Measurements from ENCODE around the gene XPO6.

The XPO6 gene

GRCh38 chr16:28093385-28093725 lies 118.4 kb downstream of the XPO6 start:
- TF ChIP-seq GATA3 (IDR thresholded peaks at IDR 0.05; ENCODE audit: low read depth, low read length) (no peak), GATA2 (IDR thresholded peaks at IDR 0.05; ENCODE audit: low read depth, low read length) (no peak)

DNA sequence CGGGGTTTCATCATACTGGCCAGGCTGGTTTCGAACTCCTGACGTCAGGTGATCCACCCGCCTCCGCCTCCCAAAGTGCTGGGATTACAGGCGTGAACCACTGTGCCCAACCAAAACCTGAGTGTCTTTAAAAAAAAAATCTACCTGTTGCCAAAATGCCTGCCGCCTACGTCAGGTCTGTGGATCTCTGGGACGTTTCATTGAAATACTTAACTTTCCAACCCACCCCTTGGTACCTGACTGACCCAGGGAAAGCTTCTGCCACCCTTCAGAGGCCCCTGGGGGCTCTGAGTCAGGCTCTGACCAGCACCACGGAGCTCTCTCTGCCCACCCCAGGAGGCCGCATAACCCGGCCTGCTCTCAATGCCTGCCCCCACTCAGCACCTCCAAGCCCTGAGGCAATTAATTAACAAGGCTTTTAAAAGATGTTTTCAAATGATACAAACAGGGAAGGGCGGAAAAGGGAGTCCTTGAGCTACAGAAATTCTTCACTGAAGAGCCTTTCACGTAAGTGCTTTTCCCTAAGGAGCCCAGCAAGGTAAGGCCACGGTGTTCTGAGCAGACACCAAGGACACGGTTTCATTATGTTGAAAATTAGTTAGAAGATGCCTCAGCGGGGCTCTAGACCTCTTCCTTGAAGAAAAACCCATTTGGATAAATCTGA lies 118.9 kb downstream of the XPO6 start:
- no peak for TF ChIP-seq GATA2 (IDR thresholded peaks at IDR 0.05; ENCODE audit: low read depth, low read length)
- no peak for TF ChIP-seq GATA3 (IDR thresholded peaks at IDR 0.05; ENCODE audit: low read depth, low read length)

- TF ChIP-seq GATA3 (IDR thresholded peaks at IDR 0.05; ENCODE audit: low read depth, low read length) (no peak), GATA2 (IDR thresholded peaks at IDR 0.05; ENCODE audit: low read depth, low read length) (no peak)
Measured at GRCh38 chr16:28091656-28092055, 120.1 kb downstream of the XPO6 start.

DNA sequence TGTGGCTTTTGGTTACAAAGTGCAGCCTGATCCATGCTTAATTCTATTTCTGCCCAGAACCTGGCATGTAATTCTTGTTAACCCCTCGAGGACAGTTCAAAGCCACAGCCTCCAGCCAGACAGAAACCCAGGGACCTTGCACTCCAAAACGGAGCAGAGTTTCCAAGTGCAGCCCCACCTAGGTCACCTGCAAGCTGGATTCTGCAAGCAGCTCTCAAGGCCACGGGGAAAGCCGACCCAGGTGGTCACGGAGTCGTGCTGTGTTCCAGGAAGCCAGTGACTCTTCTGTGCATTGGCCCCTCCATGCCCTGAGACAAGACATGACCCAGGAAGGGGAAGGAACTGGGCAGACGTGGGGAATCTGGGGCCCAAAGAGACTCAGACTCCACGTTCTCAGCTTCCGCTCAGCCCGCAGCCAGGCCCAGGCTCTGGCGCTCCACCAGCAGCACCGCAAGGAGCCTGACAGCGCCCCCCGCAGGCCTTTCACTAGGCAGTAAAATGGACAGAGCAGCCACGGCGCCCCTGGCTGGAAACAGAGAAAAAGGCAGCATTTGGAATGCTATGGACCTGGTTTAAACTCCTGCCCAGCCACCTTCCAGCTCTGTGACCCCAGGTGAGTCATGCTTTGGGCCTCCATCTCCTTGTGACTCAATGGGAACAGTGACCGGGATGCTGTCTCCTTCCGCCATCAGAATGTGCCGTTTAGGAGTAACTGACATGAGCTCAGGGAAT lies 121.0 kb downstream of the XPO6 start:
- TF ChIP-seq GATA3 (IDR thresholded peaks at IDR 0.05; ENCODE audit: low read depth, low read length) = no peak
- TF ChIP-seq GATA2 (IDR thresholded peaks at IDR 0.05; ENCODE audit: low read depth, low read length) = no peak

- no peak for TF ChIP-seq GATA3 (IDR thresholded peaks at IDR 0.05; ENCODE audit: low read depth, low read length)
Measured at GRCh38 chr16:28089992-28090365, 121.8 kb downstream of the XPO6 start.

- no peak for TF ChIP-seq GATA2 (IDR thresholded peaks at IDR 0.05; ENCODE audit: low read depth, low read length)
- no peak for TF ChIP-seq GATA3 (IDR thresholded peaks at IDR 0.05; ENCODE audit: low read depth, low read length)
Measured at GRCh38 chr16:28089205-28089991, 122.4 kb downstream of the XPO6 start.

DNA sequence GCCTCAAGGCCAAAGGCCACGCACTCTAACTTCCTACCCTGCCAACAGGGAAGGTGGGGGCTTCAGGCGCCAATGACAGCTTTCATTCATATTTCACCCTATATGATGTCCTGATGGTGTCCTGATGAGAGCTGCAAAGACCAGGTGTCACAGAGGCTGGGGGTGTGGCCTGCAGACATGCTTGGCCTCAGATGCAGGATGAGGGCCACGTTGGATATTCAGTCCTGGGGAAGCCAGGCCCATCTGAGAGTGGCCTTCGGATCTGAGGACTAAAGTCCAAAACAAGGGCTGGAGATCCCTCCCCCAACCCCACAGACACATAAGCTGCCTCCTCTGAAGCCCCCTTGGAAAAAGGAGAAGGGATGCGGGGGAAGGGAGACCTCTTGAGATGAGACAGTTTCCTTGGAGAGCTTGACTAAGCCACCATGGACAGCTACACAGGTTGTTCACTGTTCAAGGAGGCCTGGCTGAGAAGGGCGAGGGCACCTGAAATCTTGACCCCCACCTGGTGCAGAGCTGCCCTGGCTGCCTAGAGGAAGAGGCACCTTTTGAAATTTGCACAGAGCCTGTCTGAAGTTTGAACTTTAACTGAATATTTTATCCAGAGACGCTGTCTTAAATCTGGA lies 124.0 kb downstream of the XPO6 start:
- no peak for TF ChIP-seq GATA2 (IDR thresholded peaks at IDR 0.05; ENCODE audit: low read depth, low read length)
- TF ChIP-seq GATA3 (IDR thresholded peaks at IDR 0.05; ENCODE audit: low read depth, low read length) = no peak

- TF ChIP-seq GATA3 (IDR thresholded peaks at IDR 0.05; ENCODE audit: low read depth, low read length) (no peak), GATA2 (IDR thresholded peaks at IDR 0.05; ENCODE audit: low read depth, low read length) (no peak)
Measured at GRCh38 chr16:28087140-28087660, 124.6 kb downstream of the XPO6 start.

DNA sequence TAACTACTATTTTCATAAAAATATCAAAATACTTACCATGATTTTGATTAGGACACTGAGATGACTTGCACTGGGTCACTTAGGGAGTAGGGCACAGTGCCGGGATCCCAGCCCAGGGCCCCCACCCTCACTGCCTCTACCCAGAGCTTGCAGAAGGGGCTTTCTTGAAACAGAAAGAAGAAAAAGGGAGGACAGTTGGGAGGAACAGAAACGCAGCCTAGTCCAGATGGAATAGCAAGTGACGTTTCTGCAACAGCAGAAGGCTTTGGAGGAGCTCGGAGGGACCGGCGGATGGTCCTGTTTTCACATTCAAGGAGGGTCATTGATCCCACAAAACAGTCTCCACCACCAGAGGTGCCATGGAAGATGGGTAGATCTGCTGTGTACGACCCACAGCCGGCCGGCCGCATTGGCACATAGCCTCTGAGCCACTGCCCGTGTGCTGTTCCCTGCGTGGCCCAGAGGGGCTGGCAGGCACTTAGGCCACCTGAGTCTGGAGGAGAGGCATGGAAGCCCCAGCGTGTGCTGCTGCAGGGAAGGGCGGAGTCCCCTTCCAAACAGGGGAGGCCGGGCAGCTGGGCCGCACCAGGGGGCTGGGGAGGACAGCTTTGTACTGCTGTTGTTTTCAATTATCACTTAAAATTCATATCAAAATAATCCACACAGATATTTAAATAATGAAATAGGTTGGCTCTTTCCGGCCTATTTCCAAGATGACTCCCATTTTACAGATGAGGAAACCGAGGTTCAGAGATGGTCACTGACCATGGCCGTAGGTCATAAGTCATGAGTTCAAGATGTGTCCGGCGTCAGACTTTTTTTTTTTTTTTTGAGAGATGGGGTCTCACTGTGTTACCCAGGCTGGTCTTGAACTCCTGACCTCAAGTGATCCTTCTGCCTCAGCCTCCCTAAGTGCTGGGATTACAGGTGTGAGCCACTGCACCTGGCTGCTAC lies 125.3 kb downstream of the XPO6 start:
- TF ChIP-seq GATA2 (IDR thresholded peaks at IDR 0.05; ENCODE audit: low read depth, low read length) (no peak), GATA3 (IDR thresholded peaks at IDR 0.05; ENCODE audit: low read depth, low read length) (no peak)

- TF ChIP-seq GATA2 (IDR thresholded peaks at IDR 0.05; ENCODE audit: low read depth, low read length) = no peak
- no peak for TF ChIP-seq GATA3 (IDR thresholded peaks at IDR 0.05; ENCODE audit: low read depth, low read length)
Measured at GRCh38 chr16:28085389-28086171, 126.2 kb downstream of the XPO6 start.

GRCh38 chr16:28084209-28084608 lies 127.6 kb downstream of the XPO6 start:
- TF ChIP-seq GATA2 (IDR thresholded peaks at IDR 0.05; ENCODE audit: low read depth, low read length) = no peak
- no peak for TF ChIP-seq GATA3 (IDR thresholded peaks at IDR 0.05; ENCODE audit: low read depth, low read length)

GRCh38 chr16:28082624-28083023 lies 129.1 kb downstream of the XPO6 start:
- TF ChIP-seq GATA3 (IDR thresholded peaks at IDR 0.05; ENCODE audit: low read depth, low read length) (no peak), GATA2 (IDR thresholded peaks at IDR 0.05; ENCODE audit: low read depth, low read length) (no peak)
